Measurements from ENCODE around the gene FRMPD4.

Gene FRMPD4

DNA sequence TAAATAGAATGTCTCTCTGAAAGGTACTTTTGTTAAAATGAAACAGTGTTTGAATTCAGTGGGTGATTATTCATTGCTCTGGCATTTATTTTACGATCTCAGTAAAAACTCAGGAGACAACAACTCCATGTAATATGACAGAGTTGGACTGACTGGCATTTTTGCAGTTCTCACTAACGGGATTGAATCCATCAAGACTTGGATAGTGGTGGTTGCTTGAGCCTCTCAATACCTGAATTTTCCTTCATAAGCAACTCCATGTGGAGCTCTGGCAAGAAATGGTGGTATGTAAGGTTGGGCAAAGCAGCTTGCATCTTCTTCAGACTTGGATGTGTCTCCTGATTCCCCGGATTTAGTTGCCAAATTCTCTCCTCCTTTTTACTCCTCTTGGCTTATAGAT is 72.7 kb downstream of the FRMPD4 start:
- no peak for DNase-seq (ENCODE audit: low read depth)

DNA sequence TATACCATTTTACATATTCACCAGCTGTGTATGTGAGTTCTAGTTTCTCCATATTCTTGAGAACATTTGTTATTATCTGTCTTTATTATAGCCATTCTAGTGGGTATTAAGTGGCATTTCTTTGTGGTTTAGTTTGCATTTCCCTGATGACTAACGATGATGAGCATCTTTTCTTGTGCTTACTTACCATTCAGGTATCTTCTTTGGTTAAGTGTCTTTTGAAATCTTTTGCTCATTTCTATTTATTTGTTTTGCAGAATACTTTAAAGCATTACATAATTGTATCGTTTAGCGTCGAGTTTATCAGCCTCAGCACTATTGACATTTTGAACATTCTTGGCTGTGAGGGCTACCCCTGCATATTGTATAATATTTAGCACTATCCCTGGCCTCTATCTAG is 85.4 kb downstream of the FRMPD4 start:
- DNase-seq (ENCODE audit: low read depth) = no peak

DNA sequence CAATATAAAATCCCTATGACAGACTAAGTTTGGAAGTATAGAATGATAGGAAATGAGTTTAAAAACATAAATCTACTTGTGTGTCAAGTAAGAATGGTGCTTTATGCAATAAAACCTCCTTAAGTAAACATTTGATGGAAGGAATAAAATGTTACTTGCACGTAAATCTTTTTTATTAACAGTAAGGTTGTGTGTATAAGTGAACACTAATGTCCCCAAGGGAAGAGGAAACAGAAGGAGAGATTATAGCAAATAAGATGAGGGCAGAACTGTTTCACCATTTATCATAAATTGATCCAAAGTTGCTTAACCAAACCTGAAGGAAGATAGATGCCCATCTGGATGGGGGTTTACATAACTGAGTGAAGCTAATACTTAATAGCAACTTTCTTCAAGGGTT is 86.8 kb downstream of the FRMPD4 start:
- no peak for DNase-seq (ENCODE audit: low read depth)

DNA sequence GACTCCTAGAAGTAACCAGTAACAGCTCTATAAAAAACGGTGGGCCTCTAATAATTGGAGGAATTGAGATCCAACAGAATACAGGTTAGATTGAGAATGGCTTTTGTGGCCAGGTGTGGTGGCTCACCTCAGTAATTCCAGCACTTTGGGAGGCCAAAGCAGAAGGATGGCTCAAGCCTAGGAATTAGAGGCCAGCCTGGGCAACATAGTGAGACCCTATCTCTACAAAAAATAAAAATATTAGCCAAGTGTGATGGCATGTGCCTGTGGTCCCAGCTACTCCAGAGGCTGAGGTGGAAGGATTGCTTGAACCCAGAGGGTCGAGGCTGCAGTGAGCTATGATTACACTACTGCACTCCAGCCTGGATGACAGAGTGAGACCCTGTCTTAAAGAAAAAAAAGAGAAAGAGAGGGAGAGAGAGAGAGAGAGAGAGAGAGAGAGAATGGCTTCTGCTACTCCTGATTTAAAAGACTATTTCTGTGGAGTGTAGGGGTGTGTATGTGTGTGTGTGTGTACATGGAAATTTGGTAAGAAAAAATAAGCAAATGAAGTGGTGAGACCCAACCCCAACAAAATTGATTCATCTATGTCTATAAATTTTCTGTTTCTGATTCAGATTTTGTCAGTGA is 89.3 kb downstream of the FRMPD4 start:
- DNase-seq (ENCODE audit: low read depth) = no peak

DNA sequence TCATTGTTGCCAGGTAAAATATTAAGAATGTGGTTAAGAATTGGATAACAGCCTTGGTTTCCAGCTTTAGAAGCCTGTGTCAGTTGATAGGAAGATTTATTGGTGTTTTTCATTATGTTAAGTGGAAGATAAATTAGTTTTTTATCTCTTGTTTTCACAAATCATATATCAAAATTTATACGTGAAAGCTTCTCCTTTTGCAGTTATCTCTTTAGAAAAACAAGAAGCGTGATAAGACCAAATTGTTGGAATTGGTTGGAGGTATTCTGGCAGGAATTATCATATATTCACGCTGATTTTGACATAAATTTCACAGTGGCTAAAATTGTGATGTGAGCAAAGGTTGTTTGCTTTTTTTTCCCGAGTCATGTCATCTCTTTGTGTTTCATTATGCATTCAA is 90.6 kb downstream of the FRMPD4 start:
- no peak for DNase-seq (ENCODE audit: low read depth)

DNA sequence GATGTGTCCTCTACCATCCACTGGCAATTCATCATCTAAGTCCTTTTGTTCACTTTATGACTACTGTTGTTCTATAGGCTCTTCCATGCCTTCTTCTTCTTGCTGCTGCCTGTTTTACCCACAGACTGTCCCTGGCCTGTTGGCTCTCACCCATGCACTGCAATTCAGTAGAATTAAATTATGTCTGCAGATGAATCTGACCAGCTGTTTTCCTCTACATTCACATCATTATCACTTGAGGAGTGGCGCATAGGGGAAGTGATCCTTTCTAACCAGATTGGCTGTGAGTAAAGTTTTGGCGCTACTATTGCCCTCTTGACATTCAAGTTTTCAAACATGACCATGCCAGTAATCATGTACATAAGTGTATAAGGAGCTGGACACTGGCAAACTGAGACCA is 91.7 kb downstream of the FRMPD4 start:
- DNase-seq (ENCODE audit: low read depth) = no peak

DNA sequence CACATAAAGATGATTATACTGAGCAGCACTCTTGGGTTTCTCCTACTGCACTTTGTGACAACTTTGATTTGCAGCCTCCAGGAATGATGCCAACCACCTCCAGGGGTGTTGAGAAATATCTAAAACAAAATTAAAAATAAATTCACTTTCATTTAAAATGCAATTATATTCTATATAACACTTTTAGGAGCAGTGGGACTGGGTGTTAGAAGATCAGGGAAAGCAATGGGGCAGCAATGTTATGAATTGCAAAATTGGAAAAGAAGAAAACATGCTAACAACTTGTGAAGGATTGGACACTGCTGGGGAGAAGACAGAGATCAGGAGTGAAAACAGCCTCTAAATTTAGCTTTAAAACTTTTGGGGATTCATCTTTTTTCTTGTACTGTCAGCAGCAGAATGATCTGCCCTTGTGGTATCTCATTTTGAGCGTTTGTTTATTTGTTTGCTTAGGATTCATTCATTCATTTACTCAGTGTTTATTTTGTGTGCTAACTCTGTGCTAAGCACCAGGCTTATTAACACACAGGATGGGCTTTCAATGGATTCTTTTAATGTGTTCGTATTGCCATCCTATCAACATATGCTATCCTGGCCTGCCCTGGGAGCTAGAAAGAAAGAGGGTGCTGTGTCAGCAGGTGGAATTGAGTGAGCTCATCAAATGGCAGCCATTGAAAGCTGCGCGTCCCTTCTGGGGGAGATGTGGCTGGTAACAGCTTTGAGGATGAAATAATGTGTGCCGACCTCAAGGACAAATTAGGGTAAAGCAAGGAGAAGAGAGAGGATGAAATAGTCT is 96.5 kb downstream of the FRMPD4 start:
- DNase-seq (ENCODE audit: low read depth) = no peak

DNA sequence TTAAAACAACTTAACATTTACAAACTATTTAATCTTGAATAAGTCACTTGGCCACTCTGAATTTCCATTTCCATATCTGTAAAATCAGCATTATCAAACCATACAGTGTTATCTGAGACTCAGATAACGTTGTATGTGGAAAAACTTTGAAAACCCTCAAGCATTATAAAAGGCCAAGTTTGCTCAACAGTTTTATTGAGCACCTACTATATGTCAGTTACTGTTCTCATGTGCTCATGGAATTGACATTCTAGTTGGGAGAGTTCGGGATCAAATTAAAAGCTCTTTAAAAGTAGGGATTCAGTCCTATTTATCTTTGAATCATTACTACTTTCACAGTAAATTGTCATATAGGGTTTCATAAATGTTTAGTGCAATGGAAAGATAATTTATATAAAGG is 97.9 kb downstream of the FRMPD4 start:
- DNase-seq (ENCODE audit: low read depth) = no peak

DNA sequence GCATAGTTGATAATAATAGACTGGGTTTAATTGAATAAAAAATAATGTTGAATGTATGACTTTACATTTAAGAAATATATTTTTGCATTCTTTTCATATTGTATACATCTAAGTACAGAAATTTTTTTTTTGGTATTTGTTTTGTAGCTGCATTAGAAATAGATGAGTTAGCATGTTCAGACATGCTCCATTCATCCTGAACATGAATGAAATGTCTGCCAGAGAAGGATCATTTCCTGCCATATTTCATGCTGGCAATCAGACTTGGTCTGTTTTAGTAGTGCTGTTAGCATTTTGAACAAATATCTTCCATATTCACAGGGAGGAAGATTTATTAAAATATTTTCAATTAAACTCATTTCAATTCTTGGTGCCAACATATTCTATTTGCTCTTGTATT is 98.9 kb downstream of the FRMPD4 start:
- no peak for DNase-seq (ENCODE audit: low read depth)

DNA sequence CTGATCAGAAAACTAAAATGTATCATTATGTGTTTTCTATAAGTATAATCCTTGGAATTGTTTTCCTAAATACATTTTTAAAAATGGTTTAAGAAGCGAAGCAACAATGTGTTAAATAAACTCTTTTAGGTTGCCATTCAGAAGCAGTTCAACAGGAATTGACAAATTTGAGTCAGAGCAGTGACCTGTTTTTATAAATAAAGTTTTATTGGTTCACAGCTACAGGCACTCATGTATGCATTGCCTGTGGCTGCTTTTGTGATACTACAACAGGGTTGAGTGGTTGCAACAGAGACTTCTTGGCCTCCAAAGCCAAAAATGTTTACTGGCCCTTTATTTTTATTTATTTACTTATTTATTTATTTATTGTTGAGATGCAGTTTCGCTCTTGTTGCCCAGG is 99.5 kb downstream of the FRMPD4 start:
- DNase-seq (ENCODE audit: low read depth) = no peak

DNA sequence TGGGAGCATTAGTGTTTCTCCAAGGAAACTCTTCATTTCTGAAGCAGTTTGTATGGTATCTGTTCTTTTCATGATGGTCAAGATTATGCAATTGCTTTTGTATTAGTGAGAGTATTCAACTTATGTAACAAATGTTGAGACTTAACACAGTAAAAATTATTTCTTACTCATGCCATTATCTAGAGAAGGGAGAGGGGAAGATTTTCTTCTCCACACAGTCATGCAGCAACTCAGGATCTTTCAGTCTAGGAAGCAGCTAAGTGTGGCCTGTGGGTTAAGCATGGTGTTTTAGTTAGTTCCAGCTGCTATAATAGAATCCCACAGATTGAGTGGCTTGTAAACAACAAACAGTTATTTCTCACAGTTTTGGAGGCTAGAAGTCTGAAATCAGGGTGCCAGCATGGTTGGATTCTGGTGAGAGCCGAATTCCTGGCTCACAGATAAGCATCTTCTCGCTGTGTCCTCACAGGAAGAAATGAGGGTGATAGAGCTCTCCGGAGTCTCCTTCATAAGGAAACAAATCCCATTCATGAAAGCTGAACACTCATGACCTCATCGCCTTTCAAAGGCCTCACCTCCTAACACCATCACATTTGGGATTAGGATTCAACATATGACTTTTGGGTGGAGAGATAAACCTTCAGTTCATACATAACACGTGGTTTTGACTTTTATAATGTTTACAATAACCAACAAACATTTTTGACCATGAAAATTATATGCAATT is 101.2 kb downstream of the FRMPD4 start:
- DNase-seq (ENCODE audit: low read depth) = no peak

DNA sequence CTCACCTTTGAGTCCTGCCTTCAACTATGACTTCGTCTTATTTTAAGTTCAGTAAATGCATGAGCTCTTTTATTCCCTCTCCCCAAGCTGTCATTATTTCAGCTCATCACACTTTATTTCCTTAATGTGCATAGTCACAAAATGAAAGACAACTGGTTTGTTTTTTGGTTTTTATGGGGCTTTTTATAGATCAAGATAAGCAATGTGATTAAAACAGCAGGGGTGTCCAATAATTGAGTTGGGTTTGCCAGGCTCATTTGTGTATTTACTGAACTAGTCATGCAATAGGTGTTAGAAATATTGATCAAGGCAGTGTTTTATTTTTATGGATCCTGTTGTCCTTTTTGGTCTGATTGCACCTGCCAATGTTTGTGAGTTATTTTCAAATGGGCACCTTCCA is 102.2 kb downstream of the FRMPD4 start:
- no peak for DNase-seq (ENCODE audit: low read depth)

DNA sequence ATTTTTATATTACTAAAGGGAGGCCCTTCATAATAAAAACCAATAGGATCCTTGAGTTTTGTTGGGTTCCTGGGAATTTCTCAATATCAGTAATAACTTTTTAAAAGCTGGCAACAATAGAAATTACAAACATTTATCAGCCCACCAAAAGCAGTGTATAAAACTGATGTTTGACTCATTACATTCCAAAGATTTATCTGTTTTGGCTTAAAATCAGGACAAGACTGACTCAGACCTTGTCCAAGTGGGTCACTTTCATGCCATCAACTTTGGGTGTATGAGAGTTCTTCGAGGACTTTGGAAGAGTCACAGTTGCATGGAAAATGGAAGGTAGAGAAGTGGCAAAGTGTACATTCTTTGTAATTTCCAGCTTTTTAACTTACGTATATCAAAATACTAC is 102.8 kb downstream of the FRMPD4 start:
- DNase-seq (ENCODE audit: low read depth) = no peak

DNA sequence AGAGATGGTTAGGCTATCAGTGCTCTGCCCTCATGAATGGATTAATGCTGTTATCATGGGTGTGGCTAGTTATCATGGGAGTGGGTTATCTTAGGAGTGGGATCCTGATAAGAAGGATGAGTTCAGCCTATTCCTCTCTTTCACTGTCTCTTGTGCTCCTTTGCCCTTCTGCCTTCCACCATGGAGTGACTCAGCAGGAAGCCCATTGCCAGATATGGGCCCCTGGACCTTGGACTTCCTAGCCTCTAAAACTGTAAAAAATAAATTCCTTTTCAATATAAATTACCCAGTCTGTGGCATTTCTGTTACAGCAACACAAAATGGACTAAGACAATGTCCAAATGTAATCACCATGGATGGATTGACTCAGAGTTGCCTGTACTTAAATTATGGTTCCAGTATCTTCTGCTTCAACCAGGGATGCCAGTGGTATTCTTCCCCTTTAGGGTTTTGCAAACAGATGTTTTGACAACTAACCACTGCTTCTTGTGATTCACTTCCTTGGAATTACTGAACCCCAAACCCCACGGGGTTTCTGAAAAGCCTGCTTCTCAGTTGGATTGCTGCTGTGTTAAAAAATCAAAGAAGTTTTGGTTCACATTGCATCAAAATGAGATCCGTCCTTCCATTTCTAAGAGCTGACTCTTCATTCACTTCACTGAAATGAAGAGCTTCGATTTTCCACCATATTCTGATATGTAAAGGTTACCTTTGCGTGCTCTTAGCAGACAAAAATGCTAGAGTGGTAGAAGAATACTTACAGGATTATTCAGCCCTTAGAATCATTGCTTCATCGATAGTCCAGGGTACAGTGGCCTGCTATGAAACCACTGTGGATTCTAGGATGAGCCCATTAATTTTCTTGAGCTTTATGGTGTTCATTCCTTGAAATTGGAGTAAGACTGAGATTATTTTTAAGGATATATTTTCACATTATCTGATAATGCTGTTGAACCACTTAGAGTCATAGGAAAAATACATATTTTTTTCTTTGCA is 107.7 kb downstream of the FRMPD4 start:
- no peak for DNase-seq (ENCODE audit: low read depth)

DNA sequence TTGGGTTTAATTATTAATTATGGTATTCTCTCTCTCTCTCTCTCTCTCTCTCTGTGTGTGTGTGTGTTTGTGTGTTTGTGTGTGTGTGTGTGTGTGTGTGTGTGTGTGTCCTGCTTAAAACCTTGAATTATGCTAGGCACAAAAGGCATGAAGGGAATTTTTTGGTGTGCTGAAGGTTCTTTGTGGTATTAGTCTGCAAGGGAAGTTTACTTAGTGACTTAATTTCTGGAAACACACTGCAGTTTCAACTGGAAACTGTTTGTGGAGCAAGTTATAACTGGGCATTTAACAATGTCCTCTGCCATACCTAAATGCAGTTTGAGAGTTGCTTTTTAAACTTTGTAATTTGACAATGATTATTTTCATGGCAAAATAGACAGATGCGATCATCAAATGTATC is 111.7 kb downstream of the FRMPD4 start:
- no peak for DNase-seq (ENCODE audit: low read depth)

DNA sequence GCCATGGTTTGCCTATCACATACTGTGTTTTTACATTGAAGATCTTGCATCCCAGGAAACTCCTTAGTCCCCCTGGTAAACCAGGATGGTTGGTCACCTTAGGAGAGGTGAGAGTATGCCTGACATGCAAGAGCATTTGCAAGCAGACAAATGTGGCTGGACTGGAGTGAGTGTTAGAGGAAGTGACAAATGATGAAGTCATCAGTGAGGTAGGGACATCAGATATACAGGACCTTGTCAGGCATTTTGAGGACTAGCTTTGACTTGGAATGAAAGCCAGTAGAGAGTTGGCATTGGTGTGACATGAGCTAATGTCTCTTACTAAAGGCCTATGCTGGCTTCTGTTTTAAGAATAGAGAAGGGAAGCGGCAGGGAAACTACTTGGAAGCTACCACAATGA is 124.9 kb downstream of the FRMPD4 start:
- no peak for DNase-seq (ENCODE audit: low read depth)

DNA sequence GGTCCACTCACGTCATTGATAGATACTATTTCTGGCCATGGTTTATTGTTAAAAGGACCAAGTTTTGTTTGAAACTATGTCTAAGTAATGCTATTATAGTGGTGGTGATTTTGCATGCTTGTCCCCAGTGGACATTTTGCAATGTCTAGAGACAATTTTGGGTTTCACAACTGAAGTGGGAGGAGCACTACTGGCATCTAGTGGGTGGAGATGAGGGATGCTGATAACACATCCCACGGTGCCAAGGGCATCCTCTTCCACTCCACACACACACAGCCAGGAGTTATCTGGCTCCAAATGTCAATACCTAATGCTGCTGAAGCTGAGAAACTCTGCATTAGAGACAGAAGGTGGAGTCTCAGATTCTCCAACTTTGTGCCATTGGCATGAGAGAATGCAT is 131.2 kb downstream of the FRMPD4 start:
- no peak for DNase-seq (ENCODE audit: low read depth)

DNA sequence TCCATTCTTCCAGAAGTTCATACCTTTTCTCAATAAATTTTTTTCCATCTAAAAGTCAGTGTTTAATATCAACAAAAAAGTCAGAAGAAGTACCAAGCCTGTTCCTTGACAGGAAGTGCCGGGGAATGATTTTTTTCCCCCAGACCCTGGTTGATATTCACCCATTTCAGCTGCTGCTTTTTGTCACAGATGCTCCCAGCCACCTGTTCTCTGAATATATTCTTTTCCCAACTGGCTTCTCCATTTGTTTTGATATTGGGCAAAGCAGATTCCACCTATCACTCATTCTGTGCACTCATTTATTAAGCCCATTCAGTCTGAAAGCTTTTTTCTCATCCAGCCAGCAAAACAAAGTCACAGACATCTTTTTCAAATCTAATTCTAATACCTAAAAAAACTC is 139.9 kb downstream of the FRMPD4 start:
- no peak for DNase-seq (ENCODE audit: low read depth)

DNA sequence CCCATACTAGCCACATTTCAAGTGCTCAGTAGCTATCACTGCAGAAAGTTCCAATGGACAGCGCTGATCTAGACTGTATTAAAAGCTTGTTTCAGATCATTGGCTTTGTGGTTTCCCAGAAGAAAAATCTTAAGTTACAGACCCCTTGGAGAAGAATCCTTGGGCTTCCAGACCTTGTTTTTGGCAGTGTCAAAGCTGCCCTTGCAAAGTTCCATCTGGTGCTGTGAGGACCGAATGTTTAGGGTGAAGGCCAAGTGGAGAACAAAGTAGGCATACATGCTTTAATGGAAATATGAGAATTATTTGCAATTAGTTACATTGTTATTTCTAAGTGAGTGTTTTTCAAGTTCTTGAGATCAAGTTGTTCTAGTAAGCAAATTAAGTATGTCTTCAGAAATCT is 144.7 kb downstream of the FRMPD4 start:
- DNase-seq (ENCODE audit: low read depth) = no peak

DNA sequence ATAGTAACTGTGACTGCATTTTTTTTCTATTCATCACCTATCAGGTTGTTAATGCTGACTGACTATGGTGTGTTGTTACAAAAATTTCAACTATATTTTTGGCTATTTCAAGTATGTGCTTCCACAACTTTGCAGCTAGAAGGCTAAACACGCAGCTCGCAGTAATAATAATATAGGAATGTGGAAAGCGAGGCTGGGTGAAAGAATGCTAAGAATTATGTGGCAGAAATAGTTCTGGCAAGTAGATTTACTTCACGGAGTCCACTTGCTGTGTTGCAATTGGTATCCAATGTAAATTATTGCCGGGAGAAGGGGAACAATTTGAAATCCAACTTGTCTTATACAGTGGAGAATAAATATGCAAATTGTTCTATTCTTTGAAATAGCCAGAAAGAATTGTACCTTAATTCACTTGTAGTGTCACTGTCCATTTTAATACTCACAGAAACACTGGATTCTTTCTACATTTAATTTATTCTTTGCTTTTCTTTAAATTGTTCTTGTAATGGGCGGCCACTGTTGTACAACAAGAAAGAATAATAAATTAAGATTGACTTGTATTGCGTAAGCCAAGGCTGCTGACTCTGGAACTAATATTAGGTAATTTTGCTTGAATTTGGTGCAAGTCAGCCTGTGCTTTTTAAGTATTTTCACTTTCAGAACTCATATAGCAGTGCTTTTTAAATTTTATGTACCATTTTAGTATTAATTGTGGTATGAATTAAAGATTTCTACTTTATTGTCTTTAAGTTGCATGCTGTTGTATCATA is 154.9 kb downstream of the FRMPD4 start:
- DNase-seq (ENCODE audit: low read depth) = no peak

DNA sequence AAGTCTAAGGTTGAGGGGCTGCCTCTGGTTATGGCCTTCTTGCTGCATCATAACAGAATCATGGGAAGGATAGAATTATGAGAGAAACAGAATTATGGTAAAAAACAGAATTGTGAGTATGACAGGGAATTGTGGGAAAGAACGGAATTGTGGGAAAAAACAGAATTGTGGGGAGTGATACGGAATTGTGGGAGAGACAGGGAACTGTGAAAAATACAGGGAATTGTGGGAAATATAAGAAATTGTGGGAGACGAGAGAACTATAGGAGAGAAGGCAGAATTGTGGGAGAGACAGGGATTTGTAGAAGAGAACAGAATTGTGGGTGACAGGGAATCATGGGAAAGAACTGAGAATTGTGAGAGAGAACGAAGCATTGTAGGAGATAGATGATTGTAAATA is 159.1 kb downstream of the FRMPD4 start:
- no peak for DNase-seq (ENCODE audit: low read depth)
